ENCODE measurements around the gene CLDN19.
A peak's percentile ranks its signal among the peaks of the same experiment; 100 is the strongest.

CLDN19 gene

GRCh38 chr1:42747125-42747524, 7.1 kb upstream of the CLDN19 start:
- Histone ChIP-seq H3K9me3 (ENCODE audit: control insufficient read depth, insufficient read depth, low read length) (peaks cover 3% of the 10 kb centered on the region; the same call in 1 of the 2 replicates), H3K9ac (ENCODE audit: low read depth, low read length) (no peak overlapping the region), H3K4me3 (ENCODE audit: low read depth, low read length) (no peak overlapping the region), H3K27ac (ENCODE audit: low read depth, low read length) (no peak overlapping the region), H3K27me3 (ENCODE audit: control insufficient read depth, insufficient read depth, low read length) (no peaks in the 10 kb centered on the region), H3K36me3 (ENCODE audit: control insufficient read depth, insufficient read depth, low read length) (peaks cover 44% of the 10 kb centered on the region), H3K4me1 (ENCODE audit: control insufficient read depth, insufficient read depth, low read length) (no peaks in the 10 kb centered on the region)

DNA sequence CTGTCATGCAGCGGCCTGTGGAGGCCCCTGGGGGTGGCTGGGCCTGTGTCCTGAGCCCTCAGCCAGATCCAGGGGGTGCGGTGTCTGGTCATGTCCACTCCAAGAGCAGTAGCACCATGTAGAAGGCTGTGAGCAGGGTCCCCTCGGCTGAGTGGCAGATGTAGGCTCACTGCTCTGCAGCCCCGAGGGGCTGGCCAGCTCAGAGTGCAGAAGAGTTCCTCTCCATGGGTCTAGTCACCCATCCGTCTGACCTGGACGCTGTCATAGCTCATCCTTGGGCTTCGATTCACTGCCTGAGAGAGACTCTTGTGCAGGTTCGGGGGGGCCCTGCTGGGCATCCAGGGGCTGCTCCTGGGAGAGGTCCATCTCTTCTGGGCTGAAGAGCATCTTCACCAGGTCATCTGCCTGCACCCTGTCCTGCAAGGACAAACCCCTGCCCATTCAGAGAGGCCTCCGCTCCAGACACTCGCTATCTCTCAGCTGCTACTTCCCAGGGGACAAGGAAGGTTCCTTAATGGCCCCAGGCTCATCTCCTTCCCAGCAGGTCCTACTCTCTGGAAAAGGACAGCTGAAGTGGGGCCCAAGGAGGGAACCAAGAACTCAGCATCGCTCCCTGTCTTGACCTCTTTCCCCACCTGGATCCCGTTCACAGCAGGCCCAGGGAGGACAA, 6.5 kb upstream of the CLDN19 start:
- H3K9me3 ChIP-seq (ENCODE audit: control insufficient read depth, insufficient read depth, low read length) = no peaks in the 10 kb centered on the region; the same call in 1 of the 2 replicates
- no peak overlapping the region for H3K4me3 ChIP-seq (ENCODE audit: low read depth, low read length)
- H3K27ac ChIP-seq (ENCODE audit: low read depth, low read length) = no peak overlapping the region
- no peaks in the 10 kb centered on the region for H3K27me3 ChIP-seq (ENCODE audit: control insufficient read depth, insufficient read depth, low read length)
- peaks cover 4% of the 10 kb centered on the region; the same call in 1 of the 2 replicates for H3K4me1 ChIP-seq (ENCODE audit: control insufficient read depth, insufficient read depth, low read length)
- H3K9ac ChIP-seq (ENCODE audit: low read depth, low read length) = no peak overlapping the region
- peaks cover 39% of the 10 kb centered on the region for H3K36me3 ChIP-seq (ENCODE audit: control insufficient read depth, insufficient read depth, low read length)

DNA sequence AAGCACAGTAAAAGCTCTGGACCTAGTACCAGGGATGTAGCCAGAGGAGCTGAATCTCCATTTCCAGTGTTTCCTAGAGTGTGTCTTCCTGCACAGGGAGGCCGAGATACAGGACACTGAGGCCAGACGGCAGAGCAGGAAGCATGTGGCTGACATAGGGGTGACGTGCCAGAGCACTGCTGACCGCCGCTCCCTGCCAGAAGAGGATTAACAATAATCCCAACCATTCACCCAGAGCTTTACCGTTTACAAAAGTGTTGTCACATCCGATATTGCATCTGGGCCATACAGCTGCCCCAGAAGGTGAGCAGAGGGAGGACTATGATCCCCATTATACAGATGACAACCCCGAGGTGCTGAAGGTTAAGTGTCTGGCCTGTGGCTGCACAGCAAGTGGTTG, 5.8 kb upstream of the CLDN19 start:
- Histone ChIP-seq H3K36me3 (ENCODE audit: control insufficient read depth, insufficient read depth, low read length) (peaks cover 37% of the 10 kb centered on the region), H3K4me1 (ENCODE audit: control insufficient read depth, insufficient read depth, low read length) (peaks cover 10% of the 10 kb centered on the region), H3K4me3 (ENCODE audit: low read depth, low read length) (no peak overlapping the region), H3K9ac (ENCODE audit: low read depth, low read length) (no peak overlapping the region), H3K9me3 (ENCODE audit: control insufficient read depth, insufficient read depth, low read length) (no peaks in the 10 kb centered on the region; the same call in 1 of the 2 replicates), H3K27me3 (ENCODE audit: control insufficient read depth, insufficient read depth, low read length) (no peaks in the 10 kb centered on the region), H3K27ac (ENCODE audit: low read depth, low read length) (no peak overlapping the region)

DNA sequence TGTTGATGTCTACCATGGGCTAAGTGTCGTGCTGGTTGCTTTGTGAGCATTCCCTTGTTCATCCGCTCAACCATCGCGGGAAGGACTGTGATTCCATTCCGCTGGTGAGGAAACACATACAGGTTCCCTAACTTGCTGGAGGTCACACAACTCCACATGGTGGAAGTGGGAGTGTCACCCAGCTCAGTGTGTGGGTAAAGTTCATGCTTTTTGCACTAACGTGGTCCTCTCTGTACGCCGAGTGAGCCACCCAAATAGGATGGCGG, 4.0 kb upstream of the CLDN19 start:
- H3K9me3 ChIP-seq (ENCODE audit: control insufficient read depth, insufficient read depth, low read length) = no peaks in the 10 kb centered on the region
- no peak overlapping the region for H3K4me3 ChIP-seq (ENCODE audit: low read depth, low read length)
- no peaks in the 10 kb centered on the region for H3K27me3 ChIP-seq (ENCODE audit: control insufficient read depth, insufficient read depth, low read length)
- H3K4me1 ChIP-seq (ENCODE audit: control insufficient read depth, insufficient read depth, low read length) = peaks cover 25% of the 10 kb centered on the region
- H3K36me3 ChIP-seq (ENCODE audit: control insufficient read depth, insufficient read depth, low read length) = peaks cover 25% of the 10 kb centered on the region
- H3K9ac ChIP-seq (ENCODE audit: low read depth, low read length) = no peak overlapping the region
- no peak overlapping the region for H3K27ac ChIP-seq (ENCODE audit: low read depth, low read length)

DNA sequence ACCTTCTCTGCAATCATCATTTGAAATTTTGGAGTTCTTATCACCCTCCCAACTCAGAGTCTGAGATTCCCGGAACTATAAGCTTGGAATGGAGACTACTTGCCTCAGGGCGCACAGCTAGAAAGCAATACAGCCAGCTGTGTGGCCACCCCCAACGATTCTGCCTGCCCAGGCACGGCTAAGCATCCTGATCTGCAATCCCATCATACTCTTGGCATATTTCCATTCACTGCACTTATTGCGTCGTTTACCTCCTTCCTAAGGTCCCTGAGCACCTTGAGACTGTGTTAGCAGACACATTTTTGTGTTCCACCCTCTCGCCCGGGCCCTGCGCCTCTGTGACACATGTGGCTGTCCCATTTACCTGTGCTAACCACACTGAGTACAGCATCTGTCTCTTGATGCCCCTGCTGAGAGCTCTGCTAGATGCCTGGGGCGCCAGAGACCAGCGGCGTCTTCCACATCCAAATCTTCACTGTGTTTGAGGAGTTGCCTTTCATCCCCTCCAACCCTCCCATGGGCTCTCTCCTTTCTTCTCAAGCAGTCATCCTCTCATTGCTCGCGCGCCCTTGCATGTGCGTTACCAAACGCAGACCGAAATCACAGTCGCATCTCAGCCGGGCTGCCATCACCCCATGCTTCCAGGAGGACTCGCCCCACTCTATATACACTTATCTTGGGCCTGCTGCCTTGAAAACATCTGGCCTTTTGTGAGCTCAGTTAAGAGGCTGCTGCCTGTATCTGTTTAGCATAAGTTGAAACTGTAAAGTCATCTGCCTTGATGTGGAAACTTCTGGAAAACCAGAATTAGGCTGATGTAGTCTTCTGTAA, 3.5 kb upstream of the CLDN19 start:
- no peaks in the 10 kb centered on the region for H3K9me3 ChIP-seq (ENCODE audit: control insufficient read depth, insufficient read depth, low read length)
- no peak overlapping the region for H3K4me3 ChIP-seq (ENCODE audit: low read depth, low read length)
- peaks cover 23% of the 10 kb centered on the region for H3K36me3 ChIP-seq (ENCODE audit: control insufficient read depth, insufficient read depth, low read length)
- H3K9ac ChIP-seq (ENCODE audit: low read depth, low read length) = no peak overlapping the region
- no peaks in the 10 kb centered on the region for H3K27me3 ChIP-seq (ENCODE audit: control insufficient read depth, insufficient read depth, low read length)
- H3K27ac ChIP-seq (ENCODE audit: low read depth, low read length) = no peak overlapping the region
- peaks cover 25% of the 10 kb centered on the region for H3K4me1 ChIP-seq (ENCODE audit: control insufficient read depth, insufficient read depth, low read length)

GRCh38 chr1:42742617-42743316, 2.7 kb upstream of the CLDN19 start:
- Histone ChIP-seq H3K36me3 (ENCODE audit: control insufficient read depth, insufficient read depth, low read length) (peaks cover 16% of the 10 kb centered on the region), H3K9me3 (ENCODE audit: control insufficient read depth, insufficient read depth, low read length) (no peaks in the 10 kb centered on the region), H3K27me3 (ENCODE audit: control insufficient read depth, insufficient read depth, low read length) (no peaks in the 10 kb centered on the region), H3K4me3 (ENCODE audit: low read depth, low read length) (no peak overlapping the region), H3K4me1 (ENCODE audit: control insufficient read depth, insufficient read depth, low read length) (peaks cover 25% of the 10 kb centered on the region), H3K27ac (ENCODE audit: low read depth, low read length) (no peak overlapping the region), H3K9ac (ENCODE audit: low read depth, low read length) (no peak overlapping the region)

DNA sequence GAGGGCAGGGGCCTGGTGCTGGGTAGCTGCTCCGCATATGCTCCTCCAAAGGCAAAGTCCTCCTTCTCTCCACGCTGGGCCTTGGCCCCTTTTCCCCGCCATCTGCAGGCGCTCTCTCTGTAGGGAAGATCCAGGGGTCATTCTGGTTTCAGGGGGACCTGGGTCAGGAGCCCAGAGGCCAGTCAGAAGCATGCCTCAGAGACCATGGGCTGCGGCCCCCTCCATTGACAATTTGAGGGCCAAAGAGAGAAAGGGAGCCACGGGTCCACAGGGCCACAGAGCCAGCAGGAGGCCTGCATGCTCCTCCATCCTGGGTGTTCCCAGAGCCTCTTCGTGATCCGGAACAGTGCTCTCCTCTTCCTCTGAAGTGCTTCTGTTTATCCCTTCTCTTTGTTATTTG, 2.1 kb upstream of the CLDN19 start:
- no peaks in the 10 kb centered on the region for H3K27me3 ChIP-seq (ENCODE audit: control insufficient read depth, insufficient read depth, low read length)
- H3K9me3 ChIP-seq (ENCODE audit: control insufficient read depth, insufficient read depth, low read length) = no peaks in the 10 kb centered on the region
- peaks cover 14% of the 10 kb centered on the region for H3K36me3 ChIP-seq (ENCODE audit: control insufficient read depth, insufficient read depth, low read length)
- no peak overlapping the region for H3K27ac ChIP-seq (ENCODE audit: low read depth, low read length)
- peaks cover 25% of the 10 kb centered on the region for H3K4me1 ChIP-seq (ENCODE audit: control insufficient read depth, insufficient read depth, low read length)
- no peak overlapping the region for H3K9ac ChIP-seq (ENCODE audit: low read depth, low read length)
- no peak overlapping the region for H3K4me3 ChIP-seq (ENCODE audit: low read depth, low read length)

- no peak overlapping the region for H3K9ac ChIP-seq (ENCODE audit: low read depth, low read length)
- H3K27me3 ChIP-seq (ENCODE audit: control insufficient read depth, insufficient read depth, low read length) = no peaks in the 10 kb centered on the region
- peaks cover 25% of the 10 kb centered on the region for H3K4me1 ChIP-seq (ENCODE audit: control insufficient read depth, insufficient read depth, low read length)
- H3K4me3 ChIP-seq (ENCODE audit: low read depth, low read length) = no peak overlapping the region
- H3K9me3 ChIP-seq (ENCODE audit: control insufficient read depth, insufficient read depth, low read length) = no peaks in the 10 kb centered on the region
- peaks cover 10% of the 10 kb centered on the region for H3K36me3 ChIP-seq (ENCODE audit: control insufficient read depth, insufficient read depth, low read length)
- no peak overlapping the region for H3K27ac ChIP-seq (ENCODE audit: low read depth, low read length)
Measured at GRCh38 chr1:42741706-42742105, 1.7 kb upstream of the CLDN19 start.

GRCh38 chr1:42740851-42741580, 980 bp upstream of the CLDN19 start:
- H3K36me3 ChIP-seq (ENCODE audit: control insufficient read depth, insufficient read depth, low read length) = peaks cover 3% of the 10 kb centered on the region
- H3K4me1 ChIP-seq (ENCODE audit: control insufficient read depth, insufficient read depth, low read length) = peaks cover 25% of the 10 kb centered on the region
- no peaks in the 10 kb centered on the region for H3K27me3 ChIP-seq (ENCODE audit: control insufficient read depth, insufficient read depth, low read length)
- peak overlapping the region; percentile 59 for H3K27ac ChIP-seq (ENCODE audit: low read depth, low read length)
- H3K9me3 ChIP-seq (ENCODE audit: control insufficient read depth, insufficient read depth, low read length) = no peaks in the 10 kb centered on the region
- H3K9ac ChIP-seq (ENCODE audit: low read depth, low read length) = no peak overlapping the region
- H3K4me3 ChIP-seq (ENCODE audit: low read depth, low read length) = 0 out of 2 replicates have a peak overlapping the region, but pooled peaks have one; percentile 12

GRCh38 chr1:42738678-42739226, 1.3 kb downstream of the CLDN19 start:
- Histone ChIP-seq H3K9me3 (ENCODE audit: control insufficient read depth, insufficient read depth, low read length) (no peaks in the 10 kb centered on the region), H3K4me3 (ENCODE audit: low read depth, low read length) (no peak overlapping the region), H3K36me3 (ENCODE audit: control insufficient read depth, insufficient read depth, low read length) (no peaks in the 10 kb centered on the region), H3K9ac (ENCODE audit: low read depth, low read length) (no peak overlapping the region), H3K27ac (ENCODE audit: low read depth, low read length) (no peak overlapping the region), H3K4me1 (ENCODE audit: control insufficient read depth, insufficient read depth, low read length) (peaks cover 25% of the 10 kb centered on the region), H3K27me3 (ENCODE audit: control insufficient read depth, insufficient read depth, low read length) (no peaks in the 10 kb centered on the region)
